Tibial artery (tissue), 4 donors: ENCODE measurements around the gene WEE1.
"Not testable (repeated sequence)": the region's sequence is repeated elsewhere in the genome, so short reads cannot be mapped to it uniquely, and the experiment has no call there.

Experiments used
- DNase-seq, 2 donors: peaks; one replicate each; pipeline ENCODE4 v3.0.0-alpha.2; 2019
- H3K27ac ChIP-seq, 2 donors: fragments of 200-600 bp; sonication (generic) in 1 of 2; 1 replicate in 1 of 2; 2 replicates in 1 of 2; pipeline ENCODE4 v1.5.1; 2018 to 2019; ENCODE audit warnings: mild to moderate bottlenecking in 1 of 2
- H3K27me3 ChIP-seq, 2 donors: fragments of 200-600 bp; sonication (generic) in 1 of 2; one replicate each; pipeline versions ENCODE4 v1.5.1 to v1.6.0; 2016 to 2019
- H3K36me3 ChIP-seq, 3 donors: fragments of 200-600 bp; sonication (generic) in 2 of 3; one replicate each; pipeline ENCODE4 v1.5.1; 2016 to 2019; ENCODE audit warnings: mild to moderate bottlenecking in 2 of 3
- H3K4me1 ChIP-seq, 4 donors: fragments of 200-600 bp; sonication (generic) in 2 of 4; 1 replicate in 3 of 4; 2 replicates in 1 of 4; pipeline ENCODE4 v1.5.1; 2016 to 2019
- H3K4me3 ChIP-seq, 2 donors: fragments of 200-600 bp; sonication (generic) in 1 of 2; 1 replicate in 1 of 2; 2 replicates in 1 of 2; pipeline ENCODE4 v1.5.1; 2018 to 2019; ENCODE audit warnings: mild to moderate bottlenecking in 2 of 2
- H3K9me3 ChIP-seq, 3 donors: fragments of 200-600 bp; sonication (generic) in 1 of 3; one replicate each; pipeline ENCODE4 v1.5.1; 2016 to 2019
- CTCF ChIP-seq, 2 experiments: fragments of 200-600 bp in 1 of 2; fragments of 450-650 bp in 1 of 2; IDR thresholded peaks; one replicate each; pipeline ENCODE4 v1.5.1; 2017 to 2019; ENCODE audit warnings: antibody characterized with exemption in 2 of 2, mild to moderate bottlenecking in 1 of 2, moderate library complexity in 1 of 2
- intact Hi-C: fragments of 100-400 bp; cut with DNase I; formaldehyde crosslinking; loops from one replicate; pipeline ENCODE4 v1.15.0; 2023; ENCODE audit warnings: low total_unique reads

Gene WEE1

GRCh38 chr11:9616042-9616675 lies 42.7 kb downstream of the WEE1 start:
- H3K27me3 ChIP-seq: no peaks in the 10 kb centered on the region

GRCh38 chr11:9616858-9617257 lies 43.4 kb downstream of the WEE1 start:
- H3K4me1 ChIP-seq: peaks cover 0 to 37% (median 19%) of the 10 kb centered on the region in 4 donors
- DNase-seq: no peak
- H3K9me3 ChIP-seq: no peaks in the 10 kb centered on the region
- intact Hi-C loops: loop anchor here (2.0 to 5.0 kb wide), 2 partner anchors 45 to 128 kb away; partner anchors contain the start of gene SWAP70
- H3K27ac ChIP-seq: peak overlapping the region in 1 of 2 donors; percentile 54
- no peaks in the 10 kb centered on the region for H3K27me3 ChIP-seq
- no peak for TF ChIP-seq CTCF (IDR thresholded peaks at IDR 0.05)
- H3K36me3 ChIP-seq: no peaks in the 10 kb centered on the region
- no peak overlapping the region for H3K4me3 ChIP-seq

More at GRCh38 chr11:9616042-9616675, 42.7 kb downstream of the WEE1 start:
- TF ChIP-seq CTCF (IDR thresholded peaks at IDR 0.05): no peak
- peaks cover 0 to 37% (median 19%) of the 10 kb centered on the region in 4 donors for H3K4me1 ChIP-seq
- intact Hi-C loops: loop anchor here (2.0 to 5.0 kb wide), 2 partner anchors 46 to 129 kb away; partner anchors contain the start of gene SWAP70
- H3K27ac ChIP-seq: peak overlapping the region; percentile 12 to 54
- DNase-seq: no peak
- H3K4me3 ChIP-seq: no peak overlapping the region
- H3K9me3 ChIP-seq: no peaks in the 10 kb centered on the region
- no peaks in the 10 kb centered on the region for H3K36me3 ChIP-seq

GRCh38 chr11:9617940-9618339 lies 44.5 kb downstream of the WEE1 start:
- H3K9me3 ChIP-seq: no peaks in the 10 kb centered on the region
- H3K4me3 ChIP-seq: no peak overlapping the region
- peaks cover 0 to 27% (median 15%) of the 10 kb centered on the region in 4 donors for H3K4me1 ChIP-seq
- no peaks in the 10 kb centered on the region for H3K36me3 ChIP-seq
- peak overlapping the region; percentile 54 to 56 for H3K27ac ChIP-seq
- DNase-seq: no peak
- intact Hi-C loops: loop anchor here (2.0 to 5.0 kb wide), 2 partner anchors 44 to 127 kb away; partner anchors contain the start of gene SWAP70
- H3K27me3 ChIP-seq: no peaks in the 10 kb centered on the region
- no peak for TF ChIP-seq CTCF (IDR thresholded peaks at IDR 0.05)

GRCh38 chr11:9619004-9619403 lies 45.5 kb downstream of the WEE1 start:
- Histone ChIP-seq H3K27me3 (no peaks in the 10 kb centered on the region), H3K27ac (no peak overlapping the region), H3K36me3 (no peaks in the 10 kb centered on the region), H3K9me3 (no peaks in the 10 kb centered on the region), H3K4me3 (no peak overlapping the region), H3K4me1 (peaks cover 0 to 27% (median 11%) of the 10 kb centered on the region in 4 donors)
- no peak for DNase-seq
- intact Hi-C loops: loop anchor here (5.0 kb wide), 1 partner anchor 43 kb away; the partner anchor contains the start of gene SWAP70
- no peak for TF ChIP-seq CTCF (IDR thresholded peaks at IDR 0.05)

- DNase-seq: no peak
- Histone ChIP-seq H3K36me3 (no peaks in the 10 kb centered on the region), H3K4me3 (no peak overlapping the region), H3K27ac (no peak overlapping the region), H3K4me1 (peaks cover 0 to 19% (median 3%) of the 10 kb centered on the region in 4 donors), H3K9me3 (no peaks in the 10 kb centered on the region), H3K27me3 (no peaks in the 10 kb centered on the region)
- intact Hi-C loops: loop anchor here (5.0 kb wide), 1 partner anchor 42 kb away; the partner anchor contains the start of gene SWAP70
- TF ChIP-seq CTCF (IDR thresholded peaks at IDR 0.05): no peak
These were observed 46.5 kb downstream of the WEE1 start for GRCh38 chr11:9619971-9620370.

GRCh38 chr11:9622353-9622752 lies 48.9 kb downstream of the WEE1 start:
- H3K36me3 ChIP-seq, DNase-seq, H3K27me3 ChIP-seq, H3K4me3 ChIP-seq, H3K9me3 ChIP-seq, intact Hi-C loops, H3K27ac ChIP-seq: not testable (repeated sequence)
- peaks cover 0 to 16% (median 2%) of the 10 kb centered on the region in 4 donors for H3K4me1 ChIP-seq

GRCh38 chr11:9623053-9623452 lies 49.6 kb downstream of the WEE1 start:
- H3K36me3 ChIP-seq, H3K27ac ChIP-seq, H3K27me3 ChIP-seq, DNase-seq, H3K4me3 ChIP-seq, H3K9me3 ChIP-seq, intact Hi-C loops: not testable (repeated sequence)
- H3K4me1 ChIP-seq: peaks cover 0 to 13% (median 2%) of the 10 kb centered on the region in 4 donors
